SIG-M5 (cell line): ENCODE results near the gene OR5A2.
"Not testable (repeated sequence)": the region's sequence is repeated elsewhere in the genome, so short reads cannot be mapped to it uniquely, and the experiment has no call there.

Experiments
- DNase-seq: peaks from one replicate; lab custom pipeline; 2025; lab: John Stamatoyannopoulos, UW

OR5A2 gene

DNA sequence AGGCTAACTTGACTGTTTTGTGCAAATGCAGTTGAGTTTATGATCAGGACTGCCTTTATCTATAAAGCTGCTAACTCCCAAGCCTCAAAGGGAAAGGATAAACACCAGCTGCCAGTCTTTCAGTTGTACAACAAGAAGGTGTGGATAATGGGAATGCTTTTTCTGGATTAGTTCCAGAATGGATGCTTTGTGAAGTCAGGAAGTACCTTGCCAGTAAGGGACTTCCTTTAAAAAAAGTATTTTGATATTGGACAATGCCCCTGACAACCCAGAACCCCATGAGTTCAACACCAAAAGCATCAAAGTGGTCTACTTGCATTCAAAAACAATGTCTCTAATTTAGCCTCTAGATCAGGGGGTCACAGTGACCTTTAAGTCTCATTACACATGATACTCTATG, 32.0 kb downstream of the OR5A2 start:
- no peak for DNase-seq

- no peak for DNase-seq
These were observed 45.8 kb downstream of the OR5A2 start for GRCh38 chr11:59380263-59381059.

DNA sequence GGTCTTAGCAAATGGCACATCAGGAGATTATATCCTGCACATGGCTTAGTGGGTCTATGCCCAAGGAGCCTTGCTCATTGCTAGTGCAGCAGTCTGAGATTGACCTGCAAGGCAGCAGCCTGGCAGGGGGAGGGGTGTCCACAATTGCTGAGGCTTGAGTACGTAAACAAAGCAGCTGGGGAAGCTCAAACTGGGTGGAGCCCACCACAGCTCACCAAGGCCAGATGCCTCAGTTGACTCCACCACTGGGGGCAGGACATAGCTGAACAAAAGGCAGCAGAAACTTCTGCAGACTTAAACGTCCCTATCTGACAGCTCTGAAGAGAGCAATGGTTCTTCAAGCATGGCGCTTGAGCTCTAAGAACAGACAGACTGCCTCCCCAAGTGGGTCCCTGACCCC, 53.9 kb downstream of the OR5A2 start:
- not testable (repeated sequence) for DNase-seq

DNA sequence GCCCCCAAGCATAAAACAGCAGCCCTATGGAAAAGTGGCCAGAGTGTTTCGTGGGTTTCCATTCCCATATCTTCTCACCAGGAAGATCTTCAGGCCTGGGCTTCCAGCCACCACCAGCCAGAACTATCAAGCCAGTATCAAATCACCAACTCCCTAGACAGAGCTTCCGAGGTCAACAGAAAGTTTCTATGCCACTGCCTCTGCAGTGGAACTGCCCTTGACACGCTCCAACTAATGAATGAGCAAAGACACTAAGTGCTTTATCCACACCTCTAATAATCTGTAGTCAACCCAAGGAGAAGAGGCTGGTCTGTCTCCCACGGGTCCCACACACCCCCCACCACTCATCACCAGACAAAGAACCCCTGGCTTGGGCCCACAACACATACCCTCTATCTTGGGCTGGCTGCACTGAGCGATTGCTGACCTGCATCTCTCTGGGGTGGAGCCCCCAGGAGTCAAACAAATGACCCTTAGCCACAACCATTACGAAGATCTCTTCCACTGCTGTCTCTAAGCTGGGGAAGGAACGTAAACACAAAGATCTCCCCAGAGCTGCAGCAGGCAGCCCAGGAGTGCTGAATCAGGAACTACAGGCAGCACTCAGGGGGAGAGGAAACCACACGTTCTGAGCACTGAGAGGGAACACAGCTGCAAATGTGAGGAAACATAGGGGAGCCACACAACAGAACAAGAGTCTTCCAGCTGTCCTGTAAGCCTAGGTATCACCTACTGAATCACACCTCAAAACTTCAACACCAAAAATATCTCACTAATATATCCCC, 57.8 kb downstream of the OR5A2 start:
- DNase-seq = no peak
